ENCODE measurements around the gene ANKRD42. TPM values are rescaled to one million over a fixed set of nuclear protein-coding genes. Genes with fewer than 3 reads are reported as not detected.

ANKRD42 gene
- total RNA-seq, 1 experiment from 2014 or later = 5.4 TPM

DNA sequence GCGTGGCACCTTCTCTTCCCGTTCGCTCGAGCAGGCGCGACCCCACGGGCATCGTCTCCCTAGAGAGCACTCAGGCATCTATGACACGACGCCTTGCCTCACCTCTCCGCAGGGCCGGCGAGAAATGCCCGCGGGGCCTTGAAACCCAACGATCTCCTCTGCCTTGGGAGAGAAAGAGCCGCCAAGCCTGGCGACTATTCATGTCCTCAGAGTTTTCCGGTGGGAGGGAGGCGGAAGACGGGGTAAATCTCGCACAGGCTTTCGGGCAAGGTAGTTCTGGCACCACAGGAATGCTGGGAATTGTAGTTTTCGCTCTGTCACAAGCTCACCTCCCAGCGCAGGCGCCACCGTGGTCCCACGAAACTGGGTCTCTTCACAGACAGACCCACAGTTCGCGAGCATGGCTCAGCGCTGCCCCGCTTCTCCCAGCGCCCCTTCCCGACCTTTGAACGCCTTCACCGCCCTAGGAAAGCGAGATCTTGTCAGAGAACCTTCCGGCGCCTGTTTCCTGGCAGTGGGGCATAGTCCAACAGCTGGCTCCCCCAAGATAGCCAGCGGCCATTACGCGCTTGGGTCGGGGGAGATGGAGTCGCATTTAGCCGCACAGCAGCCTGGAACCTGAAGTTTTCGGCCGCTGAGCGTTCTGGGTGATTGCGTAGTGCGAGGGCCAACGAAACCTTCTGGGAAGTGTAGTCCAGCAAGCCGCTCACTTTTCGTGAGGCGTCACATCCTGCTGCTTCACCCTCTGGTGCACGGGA is 92.4 kb downstream of the ANKRD42 start, which contains the start of gene CCDC90B (continued):
- TF ChIP-seq, protein P1, sequence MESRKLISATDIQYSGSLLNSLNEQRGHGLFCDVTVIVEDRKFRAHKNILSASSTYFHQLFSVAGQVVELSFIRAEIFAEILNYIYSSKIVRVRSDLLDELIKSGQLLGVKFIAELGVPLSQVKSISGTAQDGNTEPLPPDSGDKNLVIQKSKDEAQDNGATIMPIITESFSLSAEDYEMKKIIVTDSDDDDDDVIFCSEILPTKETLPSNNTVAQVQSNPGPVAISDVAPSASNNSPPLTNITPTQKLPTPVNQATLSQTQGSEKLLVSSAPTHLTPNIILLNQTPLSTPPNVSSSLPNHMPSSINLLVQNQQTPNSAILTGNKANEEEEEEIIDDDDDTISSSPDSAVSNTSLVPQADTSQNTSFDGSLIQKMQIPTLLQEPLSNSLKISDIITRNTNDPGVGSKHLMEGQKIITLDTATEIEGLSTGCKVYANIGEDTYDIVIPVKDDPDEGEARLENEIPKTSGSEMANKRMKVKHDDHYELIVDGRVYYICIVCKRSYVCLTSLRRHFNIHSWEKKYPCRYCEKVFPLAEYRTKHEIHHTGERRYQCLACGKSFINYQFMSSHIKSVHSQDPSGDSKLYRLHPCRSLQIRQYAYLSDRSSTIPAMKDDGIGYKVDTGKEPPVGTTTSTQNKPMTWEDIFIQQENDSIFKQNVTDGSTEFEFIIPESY (IDR thresholded peaks at IDR 0.05; ENCODE audit: extremely low read depth, insufficient replicate concordance, low read length) = no peak
- TF ChIP-seq EZH2phosphoT487 (IDR thresholded peaks at IDR 0.05; ENCODE audit: borderline replicate concordance) = no peak
- TF ChIP-seq JUND (IDR thresholded peaks at IDR 0.05) = no peak
- TF ChIP-seq, protein P2, sequence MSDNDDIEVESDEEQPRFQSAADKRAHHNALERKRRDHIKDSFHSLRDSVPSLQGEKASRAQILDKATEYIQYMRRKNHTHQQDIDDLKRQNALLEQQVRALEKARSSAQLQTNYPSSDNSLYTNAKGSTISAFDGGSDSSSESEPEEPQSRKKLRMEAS (IDR thresholded peaks at IDR 0.05) = peak; percentile 87

DNA sequence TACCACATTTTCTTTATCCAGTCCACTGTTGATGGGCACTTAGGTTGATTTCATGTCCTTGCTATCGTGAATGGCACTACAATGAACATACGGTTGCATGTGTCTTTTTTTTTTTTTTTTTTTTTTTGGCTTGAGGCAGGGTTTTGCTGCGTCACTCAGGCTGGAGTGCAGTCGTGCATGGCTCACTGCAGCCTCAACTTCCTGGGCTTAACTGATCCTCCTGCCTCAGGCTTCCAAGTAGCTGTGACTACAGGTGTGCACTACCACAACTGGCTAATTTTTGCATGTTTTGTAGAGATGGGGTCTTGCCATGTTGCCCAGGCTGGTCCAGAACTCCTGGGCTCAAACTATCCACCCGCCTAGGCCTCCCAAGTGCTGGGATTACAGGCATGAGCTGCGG is 94.1 kb downstream of the ANKRD42 start:
- no peak for DNase-seq (ENCODE audit: low read depth, low spot score)
- ChIA-PET POLR2A (no interaction called here), RAD21 (ENCODE audit: low non-redundant PET in 1 of 2, low total read pairs in 2 of 2, uncharacterized antibody in 2 of 2, unreplicated experiment in 2 of 2) (no interaction called here), CTCF (no interaction called here)
- peaks cover 19% of the 10 kb centered on the region for H3K79me2 ChIP-seq (ENCODE audit: insufficient read depth, low read length)
- no peak overlapping the region for H3K4me2 ChIP-seq (ENCODE audit: low read length)
- H3K4me3 ChIP-seq (replicated peaks in 1 of 2; ENCODE audit: low read depth in 1 of 2, low read length in 2 of 2) = no peak overlapping the region
- no peak overlapping the region for H3K9ac ChIP-seq (ENCODE audit: low read length)
- no peaks in the 10 kb centered on the region for H3K9me2 ChIP-seq (ENCODE audit: insufficient read depth)
- H3K9me3 ChIP-seq (ENCODE audit: control insufficient read depth in 1 of 2, insufficient read depth in 1 of 2, low read depth in 1 of 2, low read length in 2 of 2) = no peaks in the 10 kb centered on the region
- H3K4me1 ChIP-seq (ENCODE audit: control insufficient read depth in 1 of 2, insufficient read depth in 2 of 2, low read length in 2 of 2) = peaks cover 0 to 16% of the 10 kb centered on the region in 2 experiments; a peak in 2 of 4 replicates
- intact Hi-C loops (cut with micrococcal nuclease) = loop anchor here (2.0 kb wide), 1 partner anchor 381 kb away; no protein-coding TSS in a partner anchor
- H3K27ac ChIP-seq (ENCODE audit: low read depth, low read length) = no peak overlapping the region
- H4K20me1 ChIP-seq (ENCODE audit: insufficient read depth) = no peaks in the 10 kb centered on the region
- H3K36me3 ChIP-seq (ENCODE audit: control insufficient read depth in 1 of 2, insufficient read depth in 2 of 2, low read length in 2 of 2) = no peaks in the 10 kb centered on the region
- H3K27me3 ChIP-seq (ENCODE audit: insufficient read depth, low read length) = no peaks in the 10 kb centered on the region
- BruUV-seq (replicated peaks) = no TSS peak
- no peak overlapping the region for H2AFZ ChIP-seq (ENCODE audit: low read depth, low read length, poor library complexity, severe bottlenecking)
- TF ChIP-seq, protein P3, sequence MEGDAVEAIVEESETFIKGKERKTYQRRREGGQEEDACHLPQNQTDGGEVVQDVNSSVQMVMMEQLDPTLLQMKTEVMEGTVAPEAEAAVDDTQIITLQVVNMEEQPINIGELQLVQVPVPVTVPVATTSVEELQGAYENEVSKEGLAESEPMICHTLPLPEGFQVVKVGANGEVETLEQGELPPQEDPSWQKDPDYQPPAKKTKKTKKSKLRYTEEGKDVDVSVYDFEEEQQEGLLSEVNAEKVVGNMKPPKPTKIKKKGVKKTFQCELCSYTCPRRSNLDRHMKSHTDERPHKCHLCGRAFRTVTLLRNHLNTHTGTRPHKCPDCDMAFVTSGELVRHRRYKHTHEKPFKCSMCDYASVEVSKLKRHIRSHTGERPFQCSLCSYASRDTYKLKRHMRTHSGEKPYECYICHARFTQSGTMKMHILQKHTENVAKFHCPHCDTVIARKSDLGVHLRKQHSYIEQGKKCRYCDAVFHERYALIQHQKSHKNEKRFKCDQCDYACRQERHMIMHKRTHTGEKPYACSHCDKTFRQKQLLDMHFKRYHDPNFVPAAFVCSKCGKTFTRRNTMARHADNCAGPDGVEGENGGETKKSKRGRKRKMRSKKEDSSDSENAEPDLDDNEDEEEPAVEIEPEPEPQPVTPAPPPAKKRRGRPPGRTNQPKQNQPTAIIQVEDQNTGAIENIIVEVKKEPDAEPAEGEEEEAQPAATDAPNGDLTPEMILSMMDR (IDR thresholded peaks at IDR 0.05 in 2 of 3, conservative IDR thresholded peaks at IDR 0.05 in 1 of 3; ENCODE audit: borderline replicate concordance in 1 of 3, insufficient read depth in 1 of 3, low read depth in 2 of 3, low read length in 2 of 3) = no peak
- TF ChIP-seq, protein P2 (IDR thresholded peaks at IDR 0.05) = no peak
- no peak for TF ChIP-seq ELF1 (IDR thresholded peaks at IDR 0.05; ENCODE audit: borderline replicate concordance, low read depth)
- no peak for TF ChIP-seq ZNF274 (IDR thresholded peaks at IDR 0.05; ENCODE audit: low read depth, low read length)
- TF ChIP-seq RAD21 (IDR thresholded peaks at IDR 0.05; ENCODE audit: low read depth) = no peak
- no peak for TF ChIP-seq EZH2 (IDR thresholded peaks at IDR 0.05)
- no peak for TF ChIP-seq EGR1 (IDR thresholded peaks at IDR 0.05; ENCODE audit: low read depth)
- TF ChIP-seq POLR2A (IDR thresholded peaks at IDR 0.05; ENCODE audit: borderline replicate concordance, extremely low read depth, insufficient read depth, insufficient read length) = no peak
- TF ChIP-seq JUND (IDR thresholded peaks at IDR 0.05) = no peak
- no peak for TF ChIP-seq SP1 (IDR thresholded peaks at IDR 0.05; ENCODE audit: low read depth)
- no peak for TF ChIP-seq ZFX (IDR thresholded peaks at IDR 0.05)
- TF ChIP-seq SIN3A (IDR thresholded peaks at IDR 0.05; ENCODE audit: low read depth) = no peak
- no peak for TF ChIP-seq CBX3 (IDR thresholded peaks at IDR 0.05; ENCODE audit: low read depth)
- no peak for ATAC-seq

All from HCT116 (cell line).